Breast epithelium (tissue), 3 donors: ENCODE data around the gene DRAP1.

ENCODE experiments used
- CTCF ChIP-seq, 3 donors: fragments of 450-650 bp; IDR thresholded peaks; one replicate each; pipeline ENCODE4 v1.5.1; 2016 to 2017; ENCODE audit warnings: antibody characterized with exemption in 3 of 3, mild to moderate bottlenecking in 3 of 3, moderate library complexity in 3 of 3
- POLR2A ChIP-seq: fragments of 450-650 bp; IDR thresholded peaks from one replicate; pipeline ENCODE4 v1.6.1; 2016; ENCODE audit warnings: antibody characterized with exemption, mild to moderate bottlenecking, moderate library complexity
- POLR2AphosphoS5 ChIP-seq, 3 donors: sonication (generic); formaldehyde crosslinking; IDR thresholded peaks; one replicate each; pipeline ENCODE4 v1.6.1; 2017; ENCODE audit warnings: antibody characterized with exemption in 3 of 3

- TF ChIP-seq CTCF (IDR thresholded peaks at IDR 0.05) (no peak), POLR2AphosphoS5 (IDR thresholded peaks at IDR 0.05) (no peak), POLR2A (no peak)
Observed at GRCh38 chr11:65945430-65945911, 26.2 kb downstream of the DRAP1 start, which contains the start of gene TSGA10IP.
